MM.1S (cell line): ENCODE results near the gene CYP4F2.

Experiments
- EZH2 ChIP-seq: fragments of 300-600 bp; sonication (generic); optimal IDR thresholded peaks from 2 replicates; pipeline ENCODE3; 2017; ENCODE audit warnings: low read depth, mild to moderate bottlenecking, antibody characterized with exemption, low read length, mixed read lengths
- EZH2phosphoT487 ChIP-seq: fragments of 300-600 bp; sonication (generic); IDR thresholded peaks from 2 replicates; pipeline ENCODE4 v1.6.1; 2018; ENCODE audit warnings: antibody characterized with exemption, low read length
- TF ChIP-seq, protein P1 (sequence below): fragments of 300-600 bp; sonication (generic); IDR thresholded peaks from 2 replicates; pipeline ENCODE4 v1.5.1; 2016; ENCODE audit warnings: antibody characterized with exemption, low read length, mixed read lengths

DNA sequence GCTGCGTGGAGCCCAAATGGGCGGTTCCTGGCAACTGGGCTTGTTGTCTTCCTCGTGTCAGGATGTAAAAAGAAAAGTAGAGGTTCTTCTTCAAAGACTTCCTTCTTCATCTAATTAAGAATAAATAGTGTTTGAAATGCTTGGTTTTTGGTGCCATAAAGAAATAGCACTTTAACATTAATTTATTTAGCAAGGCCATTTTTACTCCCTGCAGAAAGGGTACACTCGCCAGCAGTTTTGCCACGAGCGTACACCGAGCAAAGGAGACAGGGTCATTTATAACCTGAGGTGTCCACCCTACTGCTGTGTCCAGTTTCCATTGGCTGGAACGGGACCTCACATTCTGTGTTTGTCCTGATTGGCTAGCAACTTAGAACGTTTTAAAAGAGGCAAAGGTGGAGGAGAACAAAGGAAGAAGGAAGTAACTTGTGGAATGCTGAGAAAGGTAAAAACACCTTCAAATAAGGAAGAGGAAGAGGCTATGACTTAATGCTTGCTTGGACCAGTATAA lies 60.6 kb downstream of the CYP4F2 start:
- TF ChIP-seq, protein P1, sequence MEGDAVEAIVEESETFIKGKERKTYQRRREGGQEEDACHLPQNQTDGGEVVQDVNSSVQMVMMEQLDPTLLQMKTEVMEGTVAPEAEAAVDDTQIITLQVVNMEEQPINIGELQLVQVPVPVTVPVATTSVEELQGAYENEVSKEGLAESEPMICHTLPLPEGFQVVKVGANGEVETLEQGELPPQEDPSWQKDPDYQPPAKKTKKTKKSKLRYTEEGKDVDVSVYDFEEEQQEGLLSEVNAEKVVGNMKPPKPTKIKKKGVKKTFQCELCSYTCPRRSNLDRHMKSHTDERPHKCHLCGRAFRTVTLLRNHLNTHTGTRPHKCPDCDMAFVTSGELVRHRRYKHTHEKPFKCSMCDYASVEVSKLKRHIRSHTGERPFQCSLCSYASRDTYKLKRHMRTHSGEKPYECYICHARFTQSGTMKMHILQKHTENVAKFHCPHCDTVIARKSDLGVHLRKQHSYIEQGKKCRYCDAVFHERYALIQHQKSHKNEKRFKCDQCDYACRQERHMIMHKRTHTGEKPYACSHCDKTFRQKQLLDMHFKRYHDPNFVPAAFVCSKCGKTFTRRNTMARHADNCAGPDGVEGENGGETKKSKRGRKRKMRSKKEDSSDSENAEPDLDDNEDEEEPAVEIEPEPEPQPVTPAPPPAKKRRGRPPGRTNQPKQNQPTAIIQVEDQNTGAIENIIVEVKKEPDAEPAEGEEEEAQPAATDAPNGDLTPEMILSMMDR, result no peak
- no peak for TF ChIP-seq EZH2
- no peak for TF ChIP-seq EZH2phosphoT487
